A673 (cell line): ENCODE data around the gene BOLA2B. TPM values are rescaled to one million over a fixed set of nuclear protein-coding genes. Genes with fewer than 3 reads are reported as not detected.

Experiments used
- BruUV-seq: library from RNA; stranded (reverse); fragments of 400-500 nt; replicated peaks from 2 replicates; lab custom pipeline; 2021; lab: Mats Ljungman, UMichigan
- CTCF ChIA-PET: fragments of 300-600 bp; sonication (Branson Sonifier 250); formaldehyde crosslinking; loops from one replicate; lab custom pipeline; 2022; ENCODE audit warnings: antibody characterized with exemption; lab: Charles Lee
- POLR2A ChIA-PET: fragments of 300-600 bp; sonication (Branson Sonifier 250); formaldehyde crosslinking; loops from one replicate; lab custom pipeline; 2022; ENCODE audit warnings: antibody characterized with exemption; ENCODE audit not compliant: low non-redundant PET; lab: Charles Lee
- DNase-seq: peaks from one replicate; pipeline ENCODE4 v3.0.0-alpha.2; 2015; ENCODE audit warnings: low spot score
- H3K27ac ChIP-seq: fragments of 200-600 bp; sonication (generic); 2 replicates; pipeline ENCODE4 v1.5.1; 2016; ENCODE audit warnings: mixed run types, low read depth, mild to moderate bottlenecking, mixed read lengths, antibody characterized with exemption, low read length; ENCODE audit not compliant: poor library complexity, severe bottlenecking
- H3K27me3 ChIP-seq: fragments of 200-600 bp; sonication (generic); replicated peaks from 2 replicates; pipeline ENCODE4 v1.6.1; 2017; ENCODE audit warnings: mixed run types, low read depth, mild to moderate bottlenecking, mixed read lengths, antibody characterized with exemption, low read length; ENCODE audit not compliant: insufficient read depth, poor library complexity
- H3K36me3 ChIP-seq: fragments of 200-600 bp; sonication (generic); 2 replicates; pipeline ENCODE4 v1.6.1; 2016; ENCODE audit warnings: mixed run types, mild to moderate bottlenecking, mixed read lengths, antibody characterized with exemption, low read length; ENCODE audit not compliant: insufficient read depth, poor library complexity, severe bottlenecking
- H3K4me1 ChIP-seq: fragments of 200-600 bp; sonication (generic); 2 replicates; pipeline ENCODE4 v1.6.1; 2017; ENCODE audit warnings: mixed run types, mild to moderate bottlenecking, mixed read lengths, antibody characterized with exemption, low read length; ENCODE audit not compliant: insufficient read depth, poor library complexity, severe bottlenecking
- H3K4me3 ChIP-seq: fragments of 200-600 bp; sonication (generic); 2 replicates; pipeline ENCODE4 v1.5.1; 2016; ENCODE audit warnings: low read depth, mixed run types, mild to moderate bottlenecking, mixed read lengths, low read length; ENCODE audit not compliant: poor library complexity, severe bottlenecking
- H3K9me3 ChIP-seq: fragments of 200-600 bp; sonication (generic); 2 replicates; pipeline ENCODE4 v1.6.1; 2016; ENCODE audit warnings: mixed run types, low read depth, mild to moderate bottlenecking, mixed read lengths, antibody characterized with exemption, low read length; ENCODE audit not compliant: poor library complexity, severe bottlenecking
- EZH2 ChIP-seq: fragments of 200-600 bp; sonication (generic); IDR thresholded peaks from 2 replicates; pipeline ENCODE4 v1.6.1; 2017; ENCODE audit warnings: borderline replicate concordance, low read depth, mild to moderate bottlenecking, mixed read lengths, antibody characterized with exemption, low read length; ENCODE audit not compliant: poor library complexity, severe bottlenecking
- intact Hi-C: fragments of 100-400 bp; cut with micrococcal nuclease; formaldehyde crosslinking; loops from one replicate; pipeline ENCODE4 v1.10.0; 2022; ENCODE audit not compliant: unreplicated experiment
- total RNA-seq: library from RNA; stranded (reverse); gene quantifications from 2 replicates; pipeline ENCODE4 v1.2.3, GENCODE V29; 2021
- TF ChIP-seq, protein P1 (sequence below): fragments of 300-800, 200-600 bp; sonication (generic); conservative IDR thresholded peaks from 2 replicates; pipeline ENCODE4 v1.5.1; 2017; ENCODE audit warnings: low read depth, mild to moderate bottlenecking, antibody characterized with exemption, low read length, moderate library complexity, mixed read lengths

BOLA2B gene
- total RNA-seq, 1 experiment from 2014 or later = 225 TPM

DNA sequence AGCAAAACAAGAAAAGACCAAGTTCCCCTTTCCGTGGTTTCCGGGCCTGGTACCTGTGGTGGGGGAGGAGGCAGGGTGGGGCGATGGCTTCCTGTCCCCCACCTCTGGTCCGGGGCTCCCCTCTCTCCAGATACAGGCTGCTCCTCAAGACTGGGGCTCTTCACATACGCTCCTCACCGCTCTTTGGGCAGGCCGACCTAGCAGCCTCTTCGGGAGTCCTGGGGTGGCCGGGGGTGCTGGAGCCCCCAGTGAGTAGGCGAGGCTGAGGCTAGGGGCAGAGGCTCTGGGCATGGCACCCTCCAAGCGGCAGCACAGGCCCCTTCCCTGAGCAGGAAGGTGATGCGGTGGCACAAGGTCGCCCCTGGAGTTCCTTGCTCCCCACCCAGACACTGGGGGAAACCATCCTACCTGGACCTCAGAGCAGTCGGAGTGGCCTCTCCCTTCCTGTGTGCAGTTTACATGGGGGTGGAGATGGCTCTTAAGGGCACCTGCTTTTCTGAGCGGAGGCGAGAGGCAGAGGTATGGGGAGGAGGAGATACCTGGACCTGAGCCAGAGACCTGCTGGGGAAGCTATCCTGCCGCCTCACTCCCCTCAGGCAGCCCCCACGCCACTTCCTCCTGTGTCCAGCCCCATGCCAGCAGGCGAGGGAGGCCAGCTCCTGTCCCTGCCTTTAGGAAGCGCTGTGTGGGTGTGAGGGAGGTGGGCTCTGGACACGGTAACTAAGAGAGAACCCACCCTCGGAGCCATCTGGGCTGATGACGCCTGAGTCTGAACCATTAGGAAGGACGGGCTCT is 9.2 kb downstream of the BOLA2B start:
- intact Hi-C loops = no loop called here
- H3K36me3 ChIP-seq = no peaks in the 10 kb centered on the region
- CTCF ChIA-PET = no interaction called here
- H3K4me1 ChIP-seq = no peaks in the 10 kb centered on the region
- no peak for DNase-seq
- H3K27ac ChIP-seq = no peak overlapping the region
- POLR2A ChIA-PET = no interaction called here
- BruUV-seq = no TSS peak
- H3K4me3 ChIP-seq = peak overlapping the region; percentile 59
- TF ChIP-seq, protein P1, sequence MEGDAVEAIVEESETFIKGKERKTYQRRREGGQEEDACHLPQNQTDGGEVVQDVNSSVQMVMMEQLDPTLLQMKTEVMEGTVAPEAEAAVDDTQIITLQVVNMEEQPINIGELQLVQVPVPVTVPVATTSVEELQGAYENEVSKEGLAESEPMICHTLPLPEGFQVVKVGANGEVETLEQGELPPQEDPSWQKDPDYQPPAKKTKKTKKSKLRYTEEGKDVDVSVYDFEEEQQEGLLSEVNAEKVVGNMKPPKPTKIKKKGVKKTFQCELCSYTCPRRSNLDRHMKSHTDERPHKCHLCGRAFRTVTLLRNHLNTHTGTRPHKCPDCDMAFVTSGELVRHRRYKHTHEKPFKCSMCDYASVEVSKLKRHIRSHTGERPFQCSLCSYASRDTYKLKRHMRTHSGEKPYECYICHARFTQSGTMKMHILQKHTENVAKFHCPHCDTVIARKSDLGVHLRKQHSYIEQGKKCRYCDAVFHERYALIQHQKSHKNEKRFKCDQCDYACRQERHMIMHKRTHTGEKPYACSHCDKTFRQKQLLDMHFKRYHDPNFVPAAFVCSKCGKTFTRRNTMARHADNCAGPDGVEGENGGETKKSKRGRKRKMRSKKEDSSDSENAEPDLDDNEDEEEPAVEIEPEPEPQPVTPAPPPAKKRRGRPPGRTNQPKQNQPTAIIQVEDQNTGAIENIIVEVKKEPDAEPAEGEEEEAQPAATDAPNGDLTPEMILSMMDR = no peak
- no peak for TF ChIP-seq EZH2
- H3K9me3 ChIP-seq = no peaks in the 10 kb centered on the region
- no peaks in the 10 kb centered on the region for H3K27me3 ChIP-seq

DNA sequence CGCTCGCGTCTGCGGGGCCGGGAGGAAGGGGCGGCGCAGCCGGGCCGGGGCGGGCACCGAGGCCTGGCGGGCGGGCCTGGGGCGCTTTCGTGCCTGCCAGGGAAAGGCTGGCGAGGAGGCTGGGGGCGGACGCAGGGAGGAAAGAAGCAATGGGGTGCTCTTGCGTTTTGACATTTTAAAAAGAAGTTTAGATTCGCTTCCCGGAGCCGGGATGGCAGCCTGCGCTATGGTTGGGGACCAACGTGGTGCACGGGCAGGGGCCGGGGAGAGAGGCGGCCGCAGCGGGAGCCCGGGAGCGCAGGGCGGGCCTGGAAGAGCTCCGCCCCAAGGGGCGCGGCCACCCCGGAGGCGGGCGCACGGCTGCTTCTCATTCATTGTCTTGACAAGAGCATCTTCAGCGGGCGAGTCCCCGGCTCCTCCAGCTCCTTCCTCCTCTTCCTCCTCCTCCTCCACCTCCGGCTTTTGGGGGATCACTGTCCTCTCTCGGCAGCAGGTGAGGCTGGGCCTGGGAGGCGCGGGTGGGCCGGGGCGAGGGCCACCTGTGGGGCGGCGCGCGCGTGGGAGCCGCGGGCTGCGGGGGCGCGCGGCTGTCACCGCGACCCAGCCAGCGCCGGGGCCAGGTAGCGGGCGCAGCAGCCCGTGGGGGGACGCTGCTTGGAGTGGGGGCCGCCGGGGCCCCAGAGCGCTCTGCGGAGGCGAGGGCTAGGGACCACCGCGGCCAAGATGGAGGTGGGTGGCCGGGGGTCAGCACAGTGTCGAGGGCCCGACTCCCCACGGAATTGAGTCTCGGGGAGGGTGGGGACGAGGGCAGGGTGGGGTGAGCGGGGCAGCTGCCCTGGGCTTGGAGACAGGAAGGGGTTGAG is 10.0 kb downstream of the BOLA2B start, which contains the start of gene CORO1A:
Gene CORO1A (plus strand): TSS at position 370 of the 863 bp plus-strand sequence. CDS start 1,608 bp downstream, outside the sequence.
- no peaks in the 10 kb centered on the region for H3K27me3 ChIP-seq
- H3K36me3 ChIP-seq = no peaks in the 10 kb centered on the region
- no peak for TF ChIP-seq EZH2
- TF ChIP-seq, protein P1 = no peak
- peak; percentile 87 for DNase-seq
- CTCF ChIA-PET = interaction anchor here (0.5 to 0.9 kb wide), 2 partner anchors 71 to 414 kb away, joined by 3 read pairs; no protein-coding TSS in a partner anchor
- H3K4me1 ChIP-seq = no peaks in the 10 kb centered on the region
- peak within 1 kb of the TSS; percentile 67 for H3K27ac ChIP-seq
- intact Hi-C loops = no loop called here
- peak within 1 kb of the TSS; percentile 59 for H3K4me3 ChIP-seq
- POLR2A ChIA-PET = no interaction called here
- H3K9me3 ChIP-seq = no peaks in the 10 kb centered on the region
- BruUV-seq = no TSS peak

DNA sequence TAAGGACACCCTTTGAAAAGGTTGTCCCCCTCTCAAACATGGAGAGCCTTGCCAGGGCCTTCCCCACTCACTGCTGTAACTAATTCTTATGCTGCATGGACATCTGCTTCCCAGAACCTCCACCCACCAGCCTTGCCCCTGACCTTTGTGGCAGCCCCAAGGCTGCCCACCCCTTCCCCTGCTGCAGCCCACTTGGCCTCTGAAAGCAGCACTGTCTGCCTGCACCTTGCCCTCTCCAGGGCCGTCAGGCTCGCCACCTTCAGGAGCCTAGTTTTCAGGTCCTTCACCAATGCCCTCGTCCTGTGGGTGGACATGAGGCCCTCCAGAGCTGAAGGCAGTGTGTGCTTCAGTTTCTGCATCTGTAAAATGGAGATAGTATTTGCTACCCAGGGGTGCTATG is 12.7 kb downstream of the BOLA2B start:
- H3K27me3 ChIP-seq = no peaks in the 10 kb centered on the region
- H3K36me3 ChIP-seq = no peaks in the 10 kb centered on the region
- no peaks in the 10 kb centered on the region for H3K4me1 ChIP-seq
- no peak overlapping the region for H3K4me3 ChIP-seq
- CTCF ChIA-PET = interaction anchor here (0.6 kb wide), 1 partner anchor 137 kb away, joined by 5 read pairs; no protein-coding TSS in a partner anchor
- no peak for DNase-seq
- no peak for TF ChIP-seq EZH2
- TF ChIP-seq, protein P1 = no peak
- POLR2A ChIA-PET = no interaction called here
- no peak overlapping the region for H3K27ac ChIP-seq
- intact Hi-C loops = no loop called here
- H3K9me3 ChIP-seq = no peaks in the 10 kb centered on the region
- BruUV-seq = no TSS peak
